HG03469 (cell line): Measurements from ENCODE around the gene GNPTAB.
"Not testable (repeated sequence)": the region's sequence is repeated elsewhere in the genome, so short reads cannot be mapped to it uniquely, and the experiment has no call there.

Experiments used
- ATAC-seq: cut with Tn5 transposase; IDR thresholded peaks from one replicate; pipeline ENCODE4 v1.9.1; 2021; ENCODE audit warnings: mild to moderate bottlenecking, moderate library complexity, moderate number of reproducible peaks; ENCODE audit not compliant: unreplicated experiment

GNPTAB gene

DNA sequence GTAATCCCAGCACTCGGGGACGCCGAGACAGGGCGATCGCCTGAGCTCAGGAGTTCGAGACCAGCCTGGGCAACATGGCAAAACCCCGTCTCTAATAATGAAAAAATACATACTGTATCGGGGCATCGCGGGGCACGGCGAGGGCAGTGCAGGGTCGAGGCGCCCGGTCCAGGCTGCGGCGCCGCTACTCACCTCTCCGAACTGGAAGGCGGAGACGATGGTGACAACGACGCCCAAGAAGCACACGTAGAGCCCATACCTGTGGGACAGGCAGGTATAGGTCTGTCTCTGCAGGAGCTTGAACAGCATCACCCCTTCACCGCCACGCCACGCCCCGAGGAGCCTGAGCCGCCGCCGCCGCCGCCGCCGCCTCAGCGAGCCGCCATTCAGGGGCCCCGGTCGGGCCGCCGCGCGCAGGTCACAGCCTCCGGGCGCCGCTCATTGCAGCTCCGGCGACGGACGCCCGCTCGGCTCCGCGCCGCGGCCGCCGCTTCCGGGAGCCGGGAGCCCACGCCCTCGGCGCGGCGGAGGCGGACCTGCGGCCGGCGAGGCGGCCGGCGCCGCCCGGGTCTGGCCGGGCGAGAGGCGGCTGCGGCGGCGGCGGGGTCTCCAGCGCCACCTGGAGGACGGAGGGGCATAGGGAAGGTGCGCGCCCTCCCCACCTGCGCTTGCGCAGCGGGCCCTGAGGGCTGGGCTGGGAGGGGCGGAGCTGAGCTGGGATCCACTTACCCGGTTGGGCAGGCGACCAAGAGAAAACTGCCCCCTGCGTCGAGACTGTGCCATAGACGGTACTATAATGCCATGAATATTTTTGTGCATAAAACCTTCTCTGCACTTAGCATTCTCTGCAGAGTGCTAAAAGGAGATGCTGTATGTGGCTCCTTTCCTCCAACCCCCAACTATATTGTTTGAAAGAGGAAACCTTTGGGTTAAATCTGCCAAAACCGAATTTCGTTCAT lies at the start of gene GNPTAB:
Gene GNPTAB, minus strand, starts transcription at position 593 of the 959 bp plus-strand sequence. Its CDS starts 284 bp downstream, at position 309.
- ATAC-seq = peak; percentile 81

DNA sequence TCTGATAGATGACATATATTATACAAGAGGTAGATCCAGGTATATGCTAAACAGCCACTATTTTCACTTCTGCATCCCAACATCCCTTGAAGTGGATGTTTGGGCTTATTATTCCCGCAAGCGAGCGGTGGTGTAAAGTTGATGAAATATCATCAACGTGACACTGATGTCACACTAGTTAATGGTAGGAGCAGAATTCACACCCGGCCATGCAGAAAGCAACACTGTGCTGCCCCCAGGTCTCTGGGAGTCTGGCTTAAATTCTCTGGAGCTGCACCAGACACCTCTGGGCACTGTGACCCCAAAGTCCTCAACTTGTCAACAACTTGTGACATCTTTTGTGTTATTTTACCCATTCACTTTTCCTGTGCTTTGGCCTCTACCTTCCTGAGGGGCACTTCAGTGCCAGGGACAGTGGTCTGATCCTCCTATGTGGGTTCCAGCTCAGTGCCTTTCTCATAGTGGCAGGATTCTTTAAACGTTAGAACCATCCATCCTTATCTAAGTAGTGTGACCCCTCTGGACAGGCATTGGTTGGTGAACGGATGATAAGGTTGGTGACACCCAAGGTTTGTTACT lies 47.6 kb upstream of the GNPTAB start:
- no peak for ATAC-seq

GRCh38 chr12:101877806-101878242 lies 47.1 kb upstream of the GNPTAB start:
- no peak for ATAC-seq

- peak; percentile 73 for ATAC-seq
These were observed 46.4 kb upstream of the GNPTAB start, which contains the start of gene DRAM1 for GRCh38 chr12:101876861-101877805. Gene DRAM1, plus strand, starts transcription at chr12:101877580. Its CDS starts 210 bp downstream, at chr12:101877790.

- ATAC-seq = no peak
These were observed 45.6 kb upstream of the GNPTAB start for GRCh38 chr12:101876322-101876860.

DNA sequence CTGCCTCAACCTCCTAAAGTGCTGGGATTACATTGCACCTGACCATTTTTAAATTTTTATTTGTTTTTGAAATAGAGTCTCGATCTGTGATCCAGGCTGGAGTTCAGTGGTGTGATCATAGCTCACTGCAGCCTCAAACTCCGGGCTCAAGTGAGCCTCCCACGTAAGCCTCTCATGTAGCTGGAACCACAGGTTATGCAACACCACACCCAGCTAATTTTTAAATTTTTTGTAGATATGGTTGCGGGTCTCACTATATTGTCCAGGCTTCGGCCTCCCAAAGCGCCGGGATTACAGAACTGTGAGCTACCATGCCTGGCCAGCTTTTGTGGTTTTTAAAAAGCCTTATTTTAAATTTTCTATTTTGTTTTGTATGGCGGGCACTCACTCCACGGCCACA lies 44.4 kb upstream of the GNPTAB start:
- no peak for ATAC-seq

GRCh38 chr12:101870925-101871324 lies 40.2 kb upstream of the GNPTAB start:
- no peak for ATAC-seq

- not testable (repeated sequence) for ATAC-seq
These were observed 36.9 kb upstream of the GNPTAB start for GRCh38 chr12:101867619-101868018.

GRCh38 chr12:101866615-101867373 lies 36.0 kb upstream of the GNPTAB start:
- ATAC-seq = no peak

DNA sequence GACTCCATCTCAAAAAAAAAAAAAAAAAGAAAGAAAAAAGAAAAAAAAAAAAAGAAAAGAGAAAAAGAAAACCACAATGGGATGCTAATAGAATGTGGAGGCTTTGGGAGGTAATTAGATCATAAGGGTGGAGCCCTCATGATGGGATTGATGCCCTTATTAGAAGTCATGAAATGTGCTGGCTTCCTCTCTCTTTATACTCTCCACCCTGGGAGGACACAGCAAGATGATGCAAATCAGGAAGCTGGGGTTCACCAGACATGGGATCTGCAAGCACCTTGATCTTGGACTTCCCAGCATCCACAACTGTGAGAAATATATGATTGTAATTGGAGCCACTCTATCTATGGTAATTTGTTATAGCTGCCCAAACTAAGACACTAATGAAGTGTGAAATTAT lies 33.2 kb upstream of the GNPTAB start:
- ATAC-seq = no peak

- ATAC-seq = no peak
These were observed 31.5 kb upstream of the GNPTAB start for GRCh38 chr12:101862245-101862644.

DNA sequence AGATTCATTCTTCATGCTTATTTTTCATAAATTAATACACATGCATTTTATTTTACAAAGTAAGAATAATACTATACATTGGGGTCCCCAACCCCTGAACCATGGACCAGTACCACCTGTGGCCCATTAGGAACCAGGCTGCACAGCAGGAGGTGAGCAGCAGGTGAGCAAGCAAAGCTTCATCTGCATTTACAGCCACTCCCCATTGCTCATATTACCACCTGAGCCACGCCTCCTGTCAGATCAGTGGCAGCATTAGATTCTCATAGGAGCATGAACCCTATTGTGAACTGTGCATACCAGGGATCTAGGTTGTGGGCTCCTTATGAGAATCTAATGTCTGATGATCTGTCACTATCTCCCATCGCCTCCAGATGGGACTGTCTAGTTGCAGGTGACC lies 30.9 kb upstream of the GNPTAB start:
- not testable (repeated sequence) for ATAC-seq

DNA sequence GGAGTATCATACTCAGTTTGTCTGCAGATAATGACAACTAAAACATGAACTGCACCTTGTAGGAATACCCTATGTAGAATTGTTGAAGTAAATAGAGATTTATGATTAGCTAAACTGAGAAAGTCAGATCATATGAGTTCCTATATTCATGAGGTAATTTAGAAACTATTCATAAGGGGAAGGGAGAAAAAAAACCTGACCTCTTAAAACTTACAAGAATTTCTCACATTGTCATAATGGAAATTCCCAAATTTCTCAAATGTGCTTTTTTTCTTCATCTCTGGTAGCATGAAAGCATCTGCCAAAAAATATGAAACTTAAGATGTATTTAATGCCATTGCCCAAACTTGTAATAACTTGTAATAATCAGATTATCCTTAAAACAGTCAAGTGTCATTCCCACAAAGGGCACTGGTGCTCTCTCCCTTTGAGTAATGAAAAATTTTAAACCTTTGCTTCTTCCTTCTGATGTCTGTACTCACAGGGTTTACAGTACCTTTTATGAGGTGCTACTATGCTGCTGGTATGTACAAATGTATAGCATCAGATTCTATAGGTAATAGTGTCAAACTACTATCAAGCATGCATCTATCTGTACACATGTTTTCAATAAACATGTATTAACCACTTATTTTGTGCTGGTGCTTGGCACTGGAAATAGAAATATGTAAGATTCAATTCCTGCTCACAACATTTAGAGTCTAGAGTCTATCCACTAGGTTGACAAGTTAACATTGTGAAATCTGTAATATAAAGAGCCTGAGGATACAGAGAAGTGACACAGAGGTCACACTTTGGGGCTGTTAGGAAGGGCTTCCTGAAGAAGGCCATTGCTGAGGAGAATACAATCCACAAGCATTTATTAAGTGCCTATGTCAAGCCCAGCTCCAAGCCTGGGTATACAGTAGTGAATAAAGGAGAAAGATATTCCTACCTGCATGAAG lies 29.2 kb upstream of the GNPTAB start:
- ATAC-seq = no peak

GRCh38 chr12:101858361-101858760 lies 27.6 kb upstream of the GNPTAB start:
- no peak for ATAC-seq

DNA sequence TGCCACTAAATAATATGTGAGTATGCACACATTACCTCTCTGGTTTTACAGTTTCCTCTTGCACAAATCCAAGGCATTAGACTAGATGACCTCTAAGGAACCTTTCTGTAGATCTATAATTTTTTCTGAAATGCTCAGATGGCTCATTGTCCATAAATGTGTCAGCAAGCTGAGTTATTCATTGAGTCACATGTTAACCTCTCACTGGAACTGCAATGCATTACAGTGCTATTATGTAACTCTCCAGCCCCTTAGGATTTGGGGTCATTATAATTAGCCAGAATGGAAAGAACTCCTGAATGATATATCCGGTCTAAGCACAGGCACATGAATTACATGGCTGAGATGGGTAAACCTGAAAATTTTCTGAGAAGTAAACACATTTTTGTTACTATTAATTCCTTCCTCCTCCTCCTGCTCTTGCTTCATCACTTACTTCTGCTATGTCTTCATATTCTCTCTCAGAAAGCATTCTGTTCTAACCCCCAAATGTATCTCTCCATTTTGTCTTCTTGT lies 26.3 kb upstream of the GNPTAB start:
- ATAC-seq = peak; percentile 39

DNA sequence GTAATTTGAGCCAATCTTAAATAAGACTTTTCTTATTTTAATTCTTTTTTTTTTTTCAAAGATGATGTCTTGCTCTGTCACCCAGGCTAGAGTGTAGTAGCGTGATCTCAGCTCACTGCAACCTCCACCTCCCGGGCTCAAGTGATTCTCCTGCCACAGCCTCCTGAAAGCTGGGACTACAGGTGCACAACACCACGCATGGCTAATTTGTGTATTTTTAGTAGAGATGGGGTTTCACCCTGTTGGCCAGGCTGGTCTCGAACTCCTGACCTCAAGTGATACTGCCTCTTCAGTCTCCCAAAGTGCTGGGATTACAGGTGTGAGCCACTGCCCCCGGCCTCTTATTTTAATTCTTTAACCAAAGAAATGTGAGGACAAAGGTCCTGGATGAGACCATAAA lies 25.9 kb upstream of the GNPTAB start:
- not testable (repeated sequence) for ATAC-seq

DNA sequence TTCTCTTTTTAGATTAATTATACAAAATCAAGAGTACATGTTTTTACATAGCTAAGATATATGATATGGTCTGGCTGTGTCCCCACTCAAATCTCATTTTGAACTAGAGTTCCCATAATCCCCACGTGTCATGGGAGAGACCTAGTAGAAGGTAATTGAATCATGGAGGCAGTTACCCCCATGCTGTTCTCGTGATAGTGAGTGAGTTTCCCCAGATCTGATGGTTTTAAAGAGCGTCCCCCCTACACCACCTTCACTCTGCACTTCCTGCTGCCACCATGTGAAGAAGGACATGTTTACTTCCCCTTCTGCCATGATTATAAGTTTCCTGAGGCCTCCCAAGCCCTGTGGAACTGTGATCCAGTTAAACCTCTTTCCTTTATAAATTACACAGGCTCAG lies 25.2 kb upstream of the GNPTAB start:
- no peak for ATAC-seq

GRCh38 chr12:101855364-101855884 lies 24.7 kb upstream of the GNPTAB start:
- ATAC-seq = no peak
